Measurements from ENCODE around the gene MAMDC2. TPM values are rescaled to one million over a fixed set of nuclear protein-coding genes. Genes with fewer than 3 reads are reported as not detected.

MAMDC2 gene
- total RNA-seq, 2 experiments from 2014 or later = not detected

GRCh38 chr9:70079417-70080037 is 35.9 kb downstream of the MAMDC2 start:
- H3K4me1 Mint-ChIP-seq (ENCODE audit: low read depth) = no peaks in the 10 kb centered on the region
- no peak overlapping the region for H3K4me3 Mint-ChIP-seq
- ChIA-PET POLR2A (no interaction called here), CTCF (no interaction called here)
- H3K27ac Mint-ChIP-seq = no peak overlapping the region
- intact Hi-C loops (cut with micrococcal nuclease) = no loop called here
- ATAC-seq (no peak), DNase-seq (no peak)
- H3K36me3 Mint-ChIP-seq (ENCODE audit: low read depth) = no peaks in the 10 kb centered on the region
- peaks cover 10% of the 10 kb centered on the region for H3K27me3 Mint-ChIP-seq
- TF ChIP-seq, protein P1, sequence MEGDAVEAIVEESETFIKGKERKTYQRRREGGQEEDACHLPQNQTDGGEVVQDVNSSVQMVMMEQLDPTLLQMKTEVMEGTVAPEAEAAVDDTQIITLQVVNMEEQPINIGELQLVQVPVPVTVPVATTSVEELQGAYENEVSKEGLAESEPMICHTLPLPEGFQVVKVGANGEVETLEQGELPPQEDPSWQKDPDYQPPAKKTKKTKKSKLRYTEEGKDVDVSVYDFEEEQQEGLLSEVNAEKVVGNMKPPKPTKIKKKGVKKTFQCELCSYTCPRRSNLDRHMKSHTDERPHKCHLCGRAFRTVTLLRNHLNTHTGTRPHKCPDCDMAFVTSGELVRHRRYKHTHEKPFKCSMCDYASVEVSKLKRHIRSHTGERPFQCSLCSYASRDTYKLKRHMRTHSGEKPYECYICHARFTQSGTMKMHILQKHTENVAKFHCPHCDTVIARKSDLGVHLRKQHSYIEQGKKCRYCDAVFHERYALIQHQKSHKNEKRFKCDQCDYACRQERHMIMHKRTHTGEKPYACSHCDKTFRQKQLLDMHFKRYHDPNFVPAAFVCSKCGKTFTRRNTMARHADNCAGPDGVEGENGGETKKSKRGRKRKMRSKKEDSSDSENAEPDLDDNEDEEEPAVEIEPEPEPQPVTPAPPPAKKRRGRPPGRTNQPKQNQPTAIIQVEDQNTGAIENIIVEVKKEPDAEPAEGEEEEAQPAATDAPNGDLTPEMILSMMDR (IDR thresholded peaks at IDR 0.05) = no peak
- H3K9me3 Mint-ChIP-seq = no peaks in the 10 kb centered on the region

DNA sequence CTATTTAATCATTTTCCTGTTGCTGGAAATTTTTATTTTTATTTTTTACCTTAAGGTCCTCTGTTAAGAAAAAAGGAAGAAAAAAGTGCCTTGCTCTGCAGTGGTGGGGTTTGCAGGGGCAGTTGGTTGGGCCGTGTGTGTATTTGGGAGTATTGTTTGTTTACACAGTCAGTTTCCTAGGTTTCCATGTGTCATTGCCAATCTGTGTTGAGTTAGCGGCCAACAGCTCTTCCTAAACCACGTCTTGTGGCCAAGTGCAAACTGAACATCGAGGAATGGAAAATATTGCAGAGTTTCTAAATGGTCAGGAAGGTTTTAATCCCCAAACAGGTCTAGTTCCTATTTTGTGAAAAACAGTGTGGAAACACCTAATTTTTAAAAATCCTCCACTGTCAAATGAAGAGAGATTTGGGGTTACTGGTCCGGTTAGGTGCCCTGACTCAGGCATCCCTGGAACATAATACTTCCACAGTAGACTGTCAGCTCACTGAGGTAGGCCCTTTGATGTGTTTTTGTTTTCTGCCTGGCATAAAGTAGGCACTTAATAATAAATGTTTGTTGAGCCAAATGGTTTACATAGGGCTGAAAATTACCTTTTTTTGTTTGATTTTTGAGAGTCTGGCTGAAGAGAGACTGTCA is 37.0 kb downstream of the MAMDC2 start:
- Mint-ChIP-seq H3K4me1 (ENCODE audit: low read depth) (no peaks in the 10 kb centered on the region), H3K27ac (no peak overlapping the region), H3K36me3 (ENCODE audit: low read depth) (no peaks in the 10 kb centered on the region), H3K27me3 (peaks cover 12% of the 10 kb centered on the region), H3K9me3 (no peaks in the 10 kb centered on the region), H3K4me3 (no peak overlapping the region)
- intact Hi-C loops (cut with micrococcal nuclease) = no loop called here
- TF ChIP-seq, protein P1 (IDR thresholded peaks at IDR 0.05) = no peak
- DNase-seq (no peak), ATAC-seq (no peak)
- ChIA-PET POLR2A (no interaction called here), CTCF (interaction anchor here (2.8 kb wide), 1 partner anchor 33 kb away, joined by 8 read pairs; no protein-coding TSS in a partner anchor)

DNA sequence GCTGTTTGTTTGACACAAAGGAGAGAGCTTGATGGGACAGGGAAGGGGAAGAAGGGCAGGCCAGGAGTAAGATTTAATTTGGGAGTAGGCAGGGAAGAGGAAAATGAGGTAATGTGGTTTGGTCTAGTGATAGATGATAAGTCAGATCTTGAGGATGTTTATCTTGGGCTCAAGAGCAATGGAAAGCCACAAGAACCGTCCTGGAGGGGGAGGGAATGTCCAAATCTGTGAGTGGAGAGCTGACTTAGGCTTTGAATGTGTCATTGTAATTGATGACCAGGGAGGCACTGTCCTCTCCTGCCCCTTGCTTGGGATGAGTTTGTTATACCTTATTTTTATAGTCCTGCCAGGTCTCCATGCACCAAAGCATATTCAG is 37.5 kb downstream of the MAMDC2 start:
- no peaks in the 10 kb centered on the region for H3K36me3 Mint-ChIP-seq (ENCODE audit: low read depth)
- no peak overlapping the region for H3K4me3 Mint-ChIP-seq
- intact Hi-C loops (cut with micrococcal nuclease) = no loop called here
- ATAC-seq (no peak), DNase-seq (no peak)
- ChIA-PET POLR2A (interaction anchor here (0.6 kb wide), 1 partner anchor 647 kb away, joined by 4 read pairs; no protein-coding TSS in a partner anchor), CTCF (interaction anchor here (1.2 to 2.8 kb wide), 2 partner anchors 8 to 32 kb away, joined by 5 to 8 read pairs; no protein-coding TSS in a partner anchor)
- peaks cover 12% of the 10 kb centered on the region for H3K27me3 Mint-ChIP-seq
- H3K4me1 Mint-ChIP-seq (ENCODE audit: low read depth) = no peaks in the 10 kb centered on the region
- TF ChIP-seq, protein P1 (IDR thresholded peaks at IDR 0.05) = no peak
- no peaks in the 10 kb centered on the region for H3K9me3 Mint-ChIP-seq
- no peak overlapping the region for H3K27ac Mint-ChIP-seq

- CTCF ChIA-PET = interaction anchor here (2.8 kb wide), 1 partner anchor 30 kb away, joined by 8 read pairs; no protein-coding TSS in a partner anchor
These were observed 39.8 kb downstream of the MAMDC2 start for GRCh38 chr9:70083429-70083828.

More at GRCh38 chr9:70083429-70083828, 39.8 kb downstream of the MAMDC2 start:
- intact Hi-C loops (cut with micrococcal nuclease) = no loop called here
- ATAC-seq (no peak), DNase-seq (no peak)
- Mint-ChIP-seq H3K4me1 (ENCODE audit: low read depth) (no peaks in the 10 kb centered on the region), H3K36me3 (ENCODE audit: low read depth) (no peaks in the 10 kb centered on the region), H3K27ac (no peak overlapping the region), H3K4me3 (no peak overlapping the region), H3K9me3 (no peaks in the 10 kb centered on the region), H3K27me3 (peaks cover 12% of the 10 kb centered on the region)
- POLR2A ChIA-PET = no interaction called here
- TF ChIP-seq, protein P1 (IDR thresholded peaks at IDR 0.05) = no peak

All from activated CD8-positive, alpha-beta T cell treated with anti-CD3 and anti-CD28 coated beads for 36 hours (primary cell).